HepG2 (cell line): Measurements from ENCODE around the gene AIF1. TPM values are rescaled to one million over a fixed set of nuclear protein-coding genes. Genes with fewer than 3 reads are reported as not detected.
A peak's percentile ranks its signal among the peaks of the same experiment; 100 is the strongest.

Source experiments
- ATF5 ChIP-seq: sonication (generic); formaldehyde crosslinking; IDR thresholded peaks from 2 replicates; pipeline ENCODE4 v1.4.0; 2020; ENCODE audit warnings: mild to moderate bottlenecking, low read depth, missing genetic modification reagents
- EEA1 ChIP-seq: sonication (generic); formaldehyde crosslinking; IDR thresholded peaks from 2 replicates; pipeline ENCODE4 v1.5.1; 2020; ENCODE audit warnings: mild to moderate bottlenecking, missing genetic modification reagents, borderline replicate concordance
- PAF1 ChIP-seq: IDR thresholded peaks from 2 replicates; pipeline ENCODE4 v1.6.1; 2016; ENCODE audit warnings: missing genetic modification reagents, missing compliant biosample characterization
- RFX3 ChIP-seq: IDR thresholded peaks from 2 replicates; pipeline ENCODE4 v1.6.1; 2016; ENCODE audit warnings: missing biosample characterization, missing genetic modification reagents
- TRIM24 ChIP-seq: sonication (generic); formaldehyde crosslinking; IDR thresholded peaks from 2 replicates; pipeline ENCODE4 v1.8.0; 2022; ENCODE audit warnings: mild to moderate bottlenecking, missing genetic modification reagents
- ZBTB38 ChIP-seq: sonication (generic); formaldehyde crosslinking; IDR thresholded peaks from 2 replicates; pipeline ENCODE4 v1.5.1; 2020; ENCODE audit warnings: mild to moderate bottlenecking, missing genetic modification reagents
- ZFP1 ChIP-seq: IDR thresholded peaks from 2 replicates; pipeline ENCODE4 v1.6.1; 2016
- ZFX ChIP-seq: sonication (generic); formaldehyde crosslinking; IDR thresholded peaks from 2 replicates; pipeline ENCODE4 v1.4.0; 2020; ENCODE audit warnings: mild to moderate bottlenecking, low read depth, missing genetic modification reagents, moderate library complexity
- ZNF354B ChIP-seq: sonication (generic); formaldehyde crosslinking; IDR thresholded peaks from 2 replicates; pipeline ENCODE4 v1.8.0; 2022; ENCODE audit warnings: mild to moderate bottlenecking, missing genetic modification reagents
- ZNF558 ChIP-seq: sonication (generic); formaldehyde crosslinking; IDR thresholded peaks from 2 replicates; pipeline ENCODE4 v1.9.0; 2022; ENCODE audit warnings: mild to moderate bottlenecking, missing genetic modification reagents, borderline replicate concordance
- ZNF639 ChIP-seq: conservative IDR thresholded peaks from 2 replicates; pipeline ENCODE4 v1.6.1; 2018; ENCODE audit warnings: missing genetic modification reagents
- ZSCAN25 ChIP-seq: sonication (generic); formaldehyde crosslinking; IDR thresholded peaks from 2 replicates; pipeline ENCODE4 v1.8.0; 2022; ENCODE audit warnings: mild to moderate bottlenecking, missing genetic modification reagents
- ZSCAN29 ChIP-seq: sonication (generic); formaldehyde crosslinking; conservative IDR thresholded peaks from 2 replicates; pipeline ENCODE4 v1.4.0; 2020; ENCODE audit warnings: mild to moderate bottlenecking, missing genetic modification reagents
- polyA plus RNA-seq, 8 experiments: library from polyadenylated mRNA; depleted of rRNA in 3 of 8; stranded (reverse) in 7 of 8; unstranded in 1 of 8; fragments of >200 nt; fragmentation: Illumina TruSeq in 4 of 8; extraction: Trizol in 4 of 8; gene quantifications; 2 replicates each; pipeline versions ENCODE4 v1.2.1 to v1.2.3, GENCODE V29; 2011 to 2016; ENCODE audit warnings: low read depth in 4 of 8, missing spikeins in 1 of 8, mixed read lengths in 1 of 8; ENCODE audit not compliant: insufficient read depth in 1 of 8
- total RNA-seq, 5 experiments: library from RNA; depleted of rRNA; stranded (reverse); fragments of >200 nt; fragmentation: Illumina TruSeq; extraction: Trizol; gene quantifications; 2 replicates each; pipeline ENCODE4 v1.2.3, GENCODE V29; 2016; ENCODE audit warnings: low read depth in 1 of 5
- TF ChIP-seq, protein P1 (sequence below): sonication (generic); formaldehyde crosslinking; IDR thresholded peaks from 2 replicates; pipeline ENCODE4 v1.9.0; 2022; ENCODE audit warnings: low read depth, missing genetic modification reagents
- TF ChIP-seq, protein P2 (sequence below): sonication (generic); formaldehyde crosslinking; IDR thresholded peaks from 2 replicates; pipeline ENCODE4 v1.8.0; 2022; ENCODE audit warnings: mild to moderate bottlenecking, missing genetic modification reagents
- TF ChIP-seq, protein P3 (sequence below): sonication (generic); formaldehyde crosslinking; conservative IDR thresholded peaks from 2 replicates; pipeline ENCODE4 v1.8.0; 2022; ENCODE audit warnings: mild to moderate bottlenecking, moderate library complexity, missing genetic modification reagents
- TF ChIP-seq, protein P4 (sequence below): sonication (generic); formaldehyde crosslinking; IDR thresholded peaks from 2 replicates; pipeline ENCODE4 v1.8.1; 2023; ENCODE audit warnings: mild to moderate bottlenecking, inconsistent platforms, moderate library complexity, missing genetic modification reagents, borderline replicate concordance
- TF ChIP-seq, protein P5 (sequence below): sonication (generic); formaldehyde crosslinking; IDR thresholded peaks from 2 replicates; pipeline ENCODE4 v1.5.0; 2020; ENCODE audit warnings: mild to moderate bottlenecking, missing genetic modification reagents

Gene AIF1
- total and polyA plus RNA-seq, 2 of the 13 experiments (the other 11 are each of a cell fraction or from before 2014, with no cell fraction given): 1.5 TPM; not detected in 1

- TF ChIP-seq, protein P1, sequence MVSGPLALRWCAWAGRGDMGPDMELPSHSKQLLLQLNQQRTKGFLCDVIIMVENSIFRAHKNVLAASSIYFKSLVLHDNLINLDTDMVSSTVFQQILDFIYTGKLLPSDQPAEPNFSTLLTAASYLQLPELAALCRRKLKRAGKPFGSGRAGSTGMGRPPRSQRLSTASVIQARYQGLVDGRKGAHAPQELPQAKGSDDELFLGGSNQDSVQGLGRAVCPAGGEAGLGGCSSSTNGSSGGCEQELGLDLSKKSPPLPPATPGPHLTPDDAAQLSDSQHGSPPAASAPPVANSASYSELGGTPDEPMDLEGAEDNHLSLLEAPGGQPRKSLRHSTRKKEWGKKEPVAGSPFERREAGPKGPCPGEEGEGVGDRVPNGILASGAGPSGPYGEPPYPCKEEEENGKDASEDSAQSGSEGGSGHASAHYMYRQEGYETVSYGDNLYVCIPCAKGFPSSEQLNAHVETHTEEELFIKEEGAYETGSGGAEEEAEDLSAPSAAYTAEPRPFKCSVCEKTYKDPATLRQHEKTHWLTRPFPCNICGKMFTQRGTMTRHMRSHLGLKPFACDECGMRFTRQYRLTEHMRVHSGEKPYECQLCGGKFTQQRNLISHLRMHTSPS (CRISPR knock-in tag): no peak
- TF ChIP-seq ZFX (CRISPR knock-in tag) (peak; percentile 83), ZNF354B (CRISPR knock-in tag) (no peak), RFX3 (no peak), ATF5 (CRISPR knock-in tag) (no peak), TRIM24 (CRISPR knock-in tag) (no peak; the same call in 1 of the 2 replicates), ZBTB38 (0 out of 2 replicates have a peak, but pooled peaks have one; percentile 64), ZNF558 (peak; percentile 91), ZSCAN29 (CRISPR knock-in tag) (no peak), PAF1 (CRISPR knock-in tag) (no peak), ZNF639 (CRISPR knock-in tag) (peak; percentile 98), EEA1 (CRISPR knock-in tag) (peak; percentile 71; the same call in 1 of the 2 replicates), ZFP1 (no peak), ZSCAN25 (CRISPR knock-in tag) (peak; percentile 32; the same call in 1 of the 2 replicates)
- TF ChIP-seq, protein P2, sequence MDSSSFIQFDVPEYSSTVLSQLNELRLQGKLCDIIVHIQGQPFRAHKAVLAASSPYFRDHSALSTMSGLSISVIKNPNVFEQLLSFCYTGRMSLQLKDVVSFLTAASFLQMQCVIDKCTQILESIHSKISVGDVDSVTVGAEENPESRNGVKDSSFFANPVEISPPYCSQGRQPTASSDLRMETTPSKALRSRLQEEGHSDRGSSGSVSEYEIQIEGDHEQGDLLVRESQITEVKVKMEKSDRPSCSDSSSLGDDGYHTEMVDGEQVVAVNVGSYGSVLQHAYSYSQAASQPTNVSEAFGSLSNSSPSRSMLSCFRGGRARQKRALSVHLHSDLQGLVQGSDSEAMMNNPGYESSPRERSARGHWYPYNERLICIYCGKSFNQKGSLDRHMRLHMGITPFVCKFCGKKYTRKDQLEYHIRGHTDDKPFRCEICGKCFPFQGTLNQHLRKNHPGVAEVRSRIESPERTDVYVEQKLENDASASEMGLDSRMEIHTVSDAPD (CRISPR knock-in tag): no peak
- TF ChIP-seq, protein P3, sequence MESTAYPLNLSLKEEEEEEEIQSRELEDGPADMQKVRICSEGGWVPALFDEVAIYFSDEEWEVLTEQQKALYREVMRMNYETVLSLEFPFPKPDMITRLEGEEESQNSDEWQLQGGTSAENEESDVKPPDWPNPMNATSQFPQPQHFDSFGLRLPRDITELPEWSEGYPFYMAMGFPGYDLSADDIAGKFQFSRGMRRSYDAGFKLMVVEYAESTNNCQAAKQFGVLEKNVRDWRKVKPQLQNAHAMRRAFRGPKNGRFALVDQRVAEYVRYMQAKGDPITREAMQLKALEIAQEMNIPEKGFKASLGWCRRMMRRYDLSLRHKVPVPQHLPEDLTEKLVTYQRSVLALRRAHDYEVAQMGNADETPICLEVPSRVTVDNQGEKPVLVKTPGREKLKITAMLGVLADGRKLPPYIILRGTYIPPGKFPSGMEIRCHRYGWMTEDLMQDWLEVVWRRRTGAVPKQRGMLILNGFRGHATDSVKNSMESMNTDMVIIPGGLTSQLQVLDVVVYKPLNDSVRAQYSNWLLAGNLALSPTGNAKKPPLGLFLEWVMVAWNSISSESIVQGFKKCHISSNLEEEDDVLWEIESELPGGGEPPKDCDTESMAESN: no peak; the same call in 1 of the 2 replicates
- TF ChIP-seq, protein P4, sequence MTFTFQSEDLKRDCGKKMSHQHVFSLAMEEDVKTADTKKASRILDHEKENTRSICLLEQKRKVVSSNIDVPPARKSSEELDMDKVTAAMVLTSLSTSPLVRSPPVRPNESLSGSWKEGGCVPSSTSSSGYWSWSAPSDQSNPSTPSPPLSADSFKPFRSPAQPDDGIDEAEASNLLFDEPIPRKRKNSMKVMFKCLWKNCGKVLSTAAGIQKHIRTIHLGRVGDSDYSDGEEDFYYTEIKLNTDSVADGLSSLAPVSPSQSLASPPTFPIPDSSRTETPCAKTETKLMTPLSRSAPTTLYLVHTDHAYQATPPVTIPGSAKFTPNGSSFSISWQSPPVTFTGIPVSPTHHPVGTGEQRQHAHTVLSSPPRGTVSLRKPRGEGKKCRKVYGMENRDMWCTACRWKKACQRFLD (CRISPR knock-in tag): no peak; the same call in 1 of the 2 replicates
- TF ChIP-seq, protein P5, sequence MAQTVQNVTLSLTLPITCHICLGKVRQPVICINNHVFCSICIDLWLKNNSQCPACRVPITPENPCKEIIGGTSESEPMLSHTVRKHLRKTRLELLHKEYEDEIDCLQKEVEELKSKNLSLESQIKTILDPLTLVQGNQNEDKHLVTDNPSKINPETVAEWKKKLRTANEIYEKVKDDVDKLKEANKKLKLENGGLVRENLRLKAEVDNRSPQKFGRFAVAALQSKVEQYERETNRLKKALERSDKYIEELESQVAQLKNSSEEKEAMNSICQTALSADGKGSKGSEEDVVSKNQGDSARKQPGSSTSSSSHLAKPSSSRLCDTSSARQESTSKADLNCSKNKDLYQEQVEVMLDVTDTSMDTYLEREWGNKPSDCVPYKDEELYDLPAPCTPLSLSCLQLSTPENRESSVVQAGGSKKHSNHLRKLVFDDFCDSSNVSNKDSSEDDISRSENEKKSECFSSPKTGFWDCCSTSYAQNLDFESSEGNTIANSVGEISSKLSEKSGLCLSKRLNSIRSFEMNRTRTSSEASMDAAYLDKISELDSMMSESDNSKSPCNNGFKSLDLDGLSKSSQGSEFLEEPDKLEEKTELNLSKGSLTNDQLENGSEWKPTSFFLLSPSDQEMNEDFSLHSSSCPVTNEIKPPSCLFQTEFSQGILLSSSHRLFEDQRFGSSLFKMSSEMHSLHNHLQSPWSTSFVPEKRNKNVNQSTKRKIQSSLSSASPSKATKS (CRISPR knock-in tag): 0 out of 2 replicates have a peak, but pooled peaks have one; percentile 8
These were observed 5.7 kb downstream of the AIF1 start, which contains the start of gene PRRC2A (continued) for GRCh38 chr6:31620586-31621319.
